Transverse colon (tissue), 4 donors: ENCODE data around the gene ILF2. TPM values are rescaled to one million over a fixed set of nuclear protein-coding genes. Genes with fewer than 3 reads are reported as not detected.
A peak's percentile ranks its signal among the peaks of the same experiment; 100 is the strongest.

Source experiments
- DNase-seq: peaks from one replicate; pipeline ENCODE4 v3.0.0-alpha.2; 2019
- H3K27ac ChIP-seq, 4 donors: fragments of 200-600 bp; sonication (generic); 2 replicates each; pipeline ENCODE4 v1.5.1; 2016 to 2018; ENCODE audit warnings: inconsistent platforms in 4 of 4
- H3K27me3 ChIP-seq: fragments of 200-600 bp; sonication (generic); 2 replicates; pipeline ENCODE4 v1.5.1; 2017; ENCODE audit warnings: inconsistent platforms
- H3K36me3 ChIP-seq, 4 donors: fragments of 200-600 bp; sonication (generic); 2 replicates each; pipeline ENCODE4 v1.5.1; 2017 to 2019; ENCODE audit warnings: inconsistent platforms in 4 of 4
- H3K4me1 ChIP-seq, 4 donors: fragments of 200-600 bp; sonication (generic); 2 replicates each; pipeline ENCODE4 v1.5.1; 2017 to 2020; ENCODE audit warnings: inconsistent platforms in 4 of 4
- H3K4me3 ChIP-seq, 4 donors: fragments of 200-600 bp; sonication (generic); 1 replicate in 1 of 4; 2 replicates in 3 of 4; pipeline versions ENCODE4 v1.5.1 to v1.6.1; 2017 to 2019; ENCODE audit warnings: inconsistent platforms in 4 of 4
- H3K9me3 ChIP-seq, 2 donors: fragments of 200-600 bp; sonication (generic); 2 replicates each; pipeline ENCODE4 v1.5.1; 2017 to 2019; ENCODE audit warnings: inconsistent platforms in 2 of 2
- CTCF ChIP-seq, 5 experiments: fragments of 200-600 bp in 3 of 5; fragments of 450-650 bp in 2 of 5; sonication (generic) in 3 of 5; IDR thresholded peaks; 1 replicate in 2 of 5; 2 replicates in 3 of 5; pipeline ENCODE4 v1.5.1; 2016 to 2017; ENCODE audit warnings: antibody characterized with exemption in 5 of 5, inconsistent platforms in 3 of 5, mild to moderate bottlenecking in 2 of 5, moderate library complexity in 1 of 5
- EP300 ChIP-seq: sonication (generic); formaldehyde crosslinking; IDR thresholded peaks from one replicate; pipeline ENCODE4 v1.6.1; 2017; ENCODE audit warnings: antibody characterized with exemption, low read depth
- POLR2A ChIP-seq: fragments of 450-650 bp; IDR thresholded peaks from one replicate; pipeline ENCODE4 v1.6.1; 2016; ENCODE audit warnings: antibody characterized with exemption, mild to moderate bottlenecking, moderate library complexity
- POLR2AphosphoS5 ChIP-seq, 3 donors: sonication (generic); formaldehyde crosslinking; IDR thresholded peaks; one replicate each; pipeline ENCODE4 v1.6.1; 2016; ENCODE audit warnings: antibody characterized with exemption in 3 of 3
- WGBS, 2 donors: methylation state at CpG; one replicate each; pipeline ENCODE4 v1.1.5; 2018; ENCODE audit warnings: low coverage in 1 of 2; 5-methylcytosine and 5-hydroxymethylcytosine counted together
- in situ Hi-C, 4 donors: fragments of 200-750 bp; cut with MboI; loops; one replicate each; pipeline versions ENCODE4 v1.15.0 to v1.15.1; 2017; ENCODE audit warnings: low sequenced_read_pairs in 3 of 4, low pct_ligation_motif_present in 1 of 4, low pct_unique_long_range_greater_than_20kb in 1 of 4
- intact Hi-C: fragments of 100-400 bp; cut with DNase I; formaldehyde crosslinking; loops from one replicate; pipeline ENCODE4 v1.15.1; 2023; ENCODE audit warnings: low total_unique reads
- total RNA-seq, 4 donors: library from RNA; depleted of rRNA; stranded (reverse); fragments of >200 nt; gene quantifications; one replicate each; pipeline ENCODE4 v1.1.0, GENCODE V29; 2016

The ILF2 gene
- total RNA-seq, 4 donors from 2014 or later, result 16.5 to 102 (median 66.5) TPM

GRCh38 chr1:153705484-153705883 lies 34.7 kb upstream of the ILF2 start:
- Histone ChIP-seq H3K4me3 (no peak overlapping the region), H3K9me3 (no peaks in the 10 kb centered on the region), H3K27ac (no peak overlapping the region), H3K27me3 (no peaks in the 10 kb centered on the region), H3K4me1 (no peaks in the 10 kb centered on the region), H3K36me3 (no peaks in the 10 kb centered on the region)
- intact Hi-C loops, result no loop called here
- WGBS, 2 donors, result 87 to 91% methylated on average over 9 of the region's 9 CpGs
- in situ Hi-C loops, result no loop called here
- no peak for TF ChIP-seq CTCF (IDR thresholded peaks at IDR 0.05)
- no peak for TF ChIP-seq POLR2A
- no peak for TF ChIP-seq POLR2AphosphoS5 (IDR thresholded peaks at IDR 0.05)
- TF ChIP-seq EP300, result no peak
- DNase-seq, result no peak

GRCh38 chr1:153699768-153700167 lies 29.0 kb upstream of the ILF2 start:
- no peak overlapping the region for H3K4me3 ChIP-seq
- no peaks in the 10 kb centered on the region for H3K36me3 ChIP-seq
- intact Hi-C loops, result no loop called here
- WGBS, 2 donors, result 78 to 88% methylated on average over 1 to 6 of the region's 6 CpGs
- in situ Hi-C loops, result loop anchor here in 1 of 4 donors (25.0 kb wide), 1 partner anchor 288 kb away; the partner anchor contains the start of genes JTB, RAB13 and RPS27
- H3K4me1 ChIP-seq, result peaks cover 0 to 3% (median 0%) of the 10 kb centered on the region in 4 donors
- H3K27ac ChIP-seq, result no peak overlapping the region
- no peak for DNase-seq
- no peaks in the 10 kb centered on the region for H3K9me3 ChIP-seq
- TF ChIP-seq CTCF (IDR thresholded peaks at IDR 0.05) (no peak), POLR2AphosphoS5 (IDR thresholded peaks at IDR 0.05) (no peak), EP300 (no peak), POLR2A (no peak)
- H3K27me3 ChIP-seq, result no peaks in the 10 kb centered on the region

GRCh38 chr1:153698923-153699714 lies 28.3 kb upstream of the ILF2 start:
- no peak overlapping the region for H3K4me3 ChIP-seq
- H3K27ac ChIP-seq, result peak overlapping the region in 3 of 4 donors; percentile 50 to 76 (median 71)
- no peaks in the 10 kb centered on the region for H3K27me3 ChIP-seq
- in situ Hi-C loops, result loop anchor here in 1 of 4 donors (25.0 kb wide), 1 partner anchor 288 kb away; the partner anchor contains the start of genes JTB, RAB13 and RPS27
- intact Hi-C loops, result no loop called here
- H3K4me1 ChIP-seq, result peaks cover 0 to 3% (median 0%) of the 10 kb centered on the region in 4 donors
- DNase-seq, result no peak
- TF ChIP-seq EP300 (no peak), POLR2AphosphoS5 (IDR thresholded peaks at IDR 0.05) (no peak), CTCF (IDR thresholded peaks at IDR 0.05) (no peak), POLR2A (no peak)
- no peaks in the 10 kb centered on the region for H3K9me3 ChIP-seq
- WGBS, 2 donors, result 94 to 98% methylated on average over 6 of the region's 6 CpGs
- H3K36me3 ChIP-seq, result no peaks in the 10 kb centered on the region

- TF ChIP-seq POLR2A, result no peak
- TF ChIP-seq CTCF (IDR thresholded peaks at IDR 0.05), result no peak
- TF ChIP-seq EP300, result no peak
- no peak for TF ChIP-seq POLR2AphosphoS5 (IDR thresholded peaks at IDR 0.05)
- 53 to 54% methylated on average over 11 to 29 of the region's 29 CpGs for WGBS, 2 donors
- peaks cover 0 to 3% (median 0%) of the 10 kb centered on the region in 4 donors for H3K4me1 ChIP-seq
- intact Hi-C loops (no loop called here), in situ Hi-C loops (loop anchor here in 1 of 4 donors (25.0 kb wide), 1 partner anchor 289 kb away; the partner anchor contains the start of genes JTB, RAB13 and RPS27)
- no peaks in the 10 kb centered on the region for H3K9me3 ChIP-seq
- H3K4me3 ChIP-seq, result peak overlapping the region in 1 of 4 donors; percentile 11
- H3K27ac ChIP-seq, result peak overlapping the region; percentile 51 to 76 (median 69)
- no peaks in the 10 kb centered on the region for H3K27me3 ChIP-seq
- no peaks in the 10 kb centered on the region for H3K36me3 ChIP-seq
- DNase-seq, result no peak
These were observed 27.5 kb upstream of the ILF2 start for GRCh38 chr1:153698020-153698922.
